ENCODE data around the gene PDE6H. TPM values are rescaled to one million over a fixed set of nuclear protein-coding genes. Genes with fewer than 3 reads are reported as not detected.

Gene PDE6H
- total RNA-seq, 1 experiment from 2014 or later = not detected

- no peaks in the 10 kb centered on the region for H3K36me3 ChIP-seq (ENCODE audit: control insufficient read depth, insufficient read depth, low read length)
- no peaks in the 10 kb centered on the region for H3K27me3 ChIP-seq (ENCODE audit: control insufficient read depth, insufficient read depth, low read length)
- BruUV-seq (replicated peaks) = no TSS peak
- no peak overlapping the region for H3K4me3 ChIP-seq (ENCODE audit: low read depth in 2 of 2, low read length in 2 of 2)
- in situ Hi-C loops (cut with HindIII; ENCODE audit: low pct_unique_long_range_greater_than_20kb, low sequenced_read_pairs) = no loop called here
- ATAC-seq (no peak), DNase-seq (ENCODE audit: low read depth, low spot score) (no peak)
- TF ChIP-seq TCF7L2 (IDR thresholded peaks at IDR 0.05; ENCODE audit: low read depth, low read length) (no peak), REST (IDR thresholded peaks at IDR 0.05; ENCODE audit: insufficient read depth in 1 of 2, low read depth in 2 of 2, low read length in 1 of 2) (no peak), SIN3A (IDR thresholded peaks at IDR 0.05; ENCODE audit: borderline replicate concordance, insufficient read depth, low read depth, low read length) (no peak), POLR2AphosphoS5 (IDR thresholded peaks at IDR 0.05; ENCODE audit: low read depth, low read length) (no peak), CTCF (IDR thresholded peaks at IDR 0.05) (no peak)
- intact Hi-C loops (cut with micrococcal nuclease; ENCODE audit: unreplicated experiment) = no loop called here
- no peak overlapping the region for H3K27ac ChIP-seq (ENCODE audit: low read length)
- CTCF ChIA-PET = no interaction called here
- POLR2A ChIA-PET = no interaction called here
- H3K9me3 ChIP-seq (ENCODE audit: control insufficient read depth, insufficient read depth, low read depth, low read length) = no peaks in the 10 kb centered on the region
- no peaks in the 10 kb centered on the region for H3K4me1 ChIP-seq (ENCODE audit: control insufficient read depth, insufficient read depth, low read length)
Observed at GRCh38 chr12:14936224-14936861, 36.5 kb upstream of the PDE6H start.

- in situ Hi-C loops (cut with HindIII; ENCODE audit: low pct_unique_long_range_greater_than_20kb, low sequenced_read_pairs) = no loop called here
- DNase-seq (ENCODE audit: low read depth, low spot score) = no peak
- no TSS peak for BruUV-seq (replicated peaks)
- no peaks in the 10 kb centered on the region for H3K9me3 ChIP-seq (ENCODE audit: control insufficient read depth, insufficient read depth, low read depth, low read length)
- no peak overlapping the region for H3K27ac ChIP-seq (ENCODE audit: low read length)
- no peaks in the 10 kb centered on the region for H3K27me3 ChIP-seq (ENCODE audit: control insufficient read depth, insufficient read depth, low read length)
- TF ChIP-seq TCF7L2 (IDR thresholded peaks at IDR 0.05; ENCODE audit: low read depth, low read length) = no peak
- no peak for TF ChIP-seq REST (IDR thresholded peaks at IDR 0.05; ENCODE audit: insufficient read depth in 1 of 2, low read depth in 2 of 2, low read length in 1 of 2)
- TF ChIP-seq CTCF (IDR thresholded peaks at IDR 0.05) = no peak
- no peak for TF ChIP-seq SIN3A (IDR thresholded peaks at IDR 0.05; ENCODE audit: borderline replicate concordance, insufficient read depth, low read depth, low read length)
- TF ChIP-seq POLR2AphosphoS5 (IDR thresholded peaks at IDR 0.05; ENCODE audit: low read depth, low read length) = no peak
- intact Hi-C loops (cut with micrococcal nuclease; ENCODE audit: unreplicated experiment) = no loop called here
- POLR2A ChIA-PET = no interaction called here
- CTCF ChIA-PET = no interaction called here
- no peaks in the 10 kb centered on the region for H3K4me1 ChIP-seq (ENCODE audit: control insufficient read depth, insufficient read depth, low read length)
- no peak overlapping the region for H3K4me3 ChIP-seq (ENCODE audit: low read depth in 2 of 2, low read length in 2 of 2)
- ATAC-seq = no peak
- no peaks in the 10 kb centered on the region for H3K36me3 ChIP-seq (ENCODE audit: control insufficient read depth, insufficient read depth, low read length)
Observed at GRCh38 chr12:14937014-14937413, 35.8 kb upstream of the PDE6H start.
